Testis (tissue), 2 donors: Measurements from ENCODE around the gene MTTP.

Experiments
- POLR2A ChIP-seq: fragments of 450-650 bp; IDR thresholded peaks from one replicate; pipeline ENCODE4 v1.6.1; 2017; ENCODE audit warnings: antibody characterized with exemption, mild to moderate bottlenecking, moderate library complexity
- TF ChIP-seq, protein P1 (sequence below), 3 experiments: fragments of 450-650 bp in 2 of 3; fragments of 200-600 bp in 1 of 3; sonication (generic) in 1 of 3; IDR thresholded peaks; one replicate each; pipeline ENCODE4 v1.5.1; 2016 to 2019; ENCODE audit warnings: antibody characterized with exemption in 3 of 3, mild to moderate bottlenecking in 2 of 3, moderate library complexity in 1 of 3

DNA sequence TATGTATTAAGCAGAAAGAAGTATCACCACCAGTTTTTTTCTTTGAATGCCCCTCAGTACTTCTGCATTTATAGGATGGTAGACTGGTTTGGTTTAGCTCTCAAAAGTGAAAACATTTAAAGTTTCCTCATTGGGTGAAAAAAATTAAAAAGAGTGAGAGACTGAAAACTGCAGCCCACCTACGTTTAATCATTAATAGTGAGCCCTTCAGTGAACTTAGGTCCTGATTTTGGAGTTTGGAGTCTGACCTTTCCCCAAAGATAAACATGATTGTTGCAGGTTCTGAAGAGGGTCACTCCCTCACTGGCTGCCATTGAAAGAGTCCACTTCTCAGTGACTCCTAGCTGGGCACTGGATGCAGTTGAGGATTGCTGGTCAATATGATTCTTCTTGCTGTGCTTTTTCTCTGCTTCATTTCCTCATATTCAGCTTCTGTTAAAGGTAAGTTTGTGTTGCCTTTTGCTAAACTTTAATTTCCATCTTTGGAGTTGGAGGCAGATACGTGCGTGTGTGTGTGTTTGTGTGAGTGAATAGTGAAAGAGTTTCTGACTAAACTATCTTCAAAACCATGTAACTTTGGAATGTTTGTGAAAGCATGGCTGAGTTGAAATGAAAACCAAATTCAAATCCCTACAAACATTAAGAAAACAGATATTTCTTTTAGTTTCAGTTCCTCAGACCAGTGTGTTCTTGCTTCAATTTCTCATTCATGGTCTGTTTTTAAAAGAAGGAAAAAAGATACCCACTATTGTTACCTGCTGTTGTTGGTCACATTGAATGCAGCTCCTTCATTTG, at the start of gene MTTP:
- TF ChIP-seq, protein P1, sequence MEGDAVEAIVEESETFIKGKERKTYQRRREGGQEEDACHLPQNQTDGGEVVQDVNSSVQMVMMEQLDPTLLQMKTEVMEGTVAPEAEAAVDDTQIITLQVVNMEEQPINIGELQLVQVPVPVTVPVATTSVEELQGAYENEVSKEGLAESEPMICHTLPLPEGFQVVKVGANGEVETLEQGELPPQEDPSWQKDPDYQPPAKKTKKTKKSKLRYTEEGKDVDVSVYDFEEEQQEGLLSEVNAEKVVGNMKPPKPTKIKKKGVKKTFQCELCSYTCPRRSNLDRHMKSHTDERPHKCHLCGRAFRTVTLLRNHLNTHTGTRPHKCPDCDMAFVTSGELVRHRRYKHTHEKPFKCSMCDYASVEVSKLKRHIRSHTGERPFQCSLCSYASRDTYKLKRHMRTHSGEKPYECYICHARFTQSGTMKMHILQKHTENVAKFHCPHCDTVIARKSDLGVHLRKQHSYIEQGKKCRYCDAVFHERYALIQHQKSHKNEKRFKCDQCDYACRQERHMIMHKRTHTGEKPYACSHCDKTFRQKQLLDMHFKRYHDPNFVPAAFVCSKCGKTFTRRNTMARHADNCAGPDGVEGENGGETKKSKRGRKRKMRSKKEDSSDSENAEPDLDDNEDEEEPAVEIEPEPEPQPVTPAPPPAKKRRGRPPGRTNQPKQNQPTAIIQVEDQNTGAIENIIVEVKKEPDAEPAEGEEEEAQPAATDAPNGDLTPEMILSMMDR (IDR thresholded peaks at IDR 0.05): no peak
- TF ChIP-seq POLR2A: no peak
